Endothelial cell of umbilical vein (primary cell): ENCODE measurements around the gene UBE2L3. TPM values are rescaled to one million over a fixed set of nuclear protein-coding genes. Genes with fewer than 3 reads are reported as not detected.

ENCODE experiments used
- BruUV-seq: library from RNA; stranded (reverse); fragments of 400-500 nt; replicated peaks from 2 replicates; lab custom pipeline; 2021; lab: Mats Ljungman, UMichigan
- CTCF ChIA-PET: fragments of 300-600, 350-600 bp; sonication (Branson Sonifier 250); formaldehyde crosslinking; loops from one replicate; lab custom pipeline; 2021; ENCODE audit warnings: antibody characterized with exemption, inconsistent platforms; lab: Charles Lee
- POLR2A ChIA-PET: fragments of 300-600, 350-600 bp; sonication (Branson Sonifier 250); formaldehyde crosslinking; loops from one replicate; lab custom pipeline; 2021; ENCODE audit warnings: antibody characterized with exemption, inconsistent platforms; lab: Charles Lee
- DNase-seq: peaks from one replicate; pipeline ENCODE4 v3.0.0-alpha.2; 2011; ENCODE audit warnings: low read depth, low spot score
- FAIRE-seq: peaks from 2 replicates; lab custom pipeline; 2011; peaks lifted over from hg19 to GRCh38; lab: Jason Lieb, UNC
- H2AFZ ChIP-seq: 2 replicates; pipeline ENCODE4 v1.6.0; 2012; ENCODE audit warnings: low read depth, low read length, control low read depth, inconsistent platforms
- H3K27ac ChIP-seq: 2 replicates; pipeline ENCODE4 v1.5.1; 2011; ENCODE audit warnings: low read depth, mild to moderate bottlenecking, control low read depth, low read length, moderate library complexity; ENCODE audit not compliant: insufficient read depth
- H3K27me3 ChIP-seq, 2 experiments: 2 replicates each; pipeline versions ENCODE4 v1.6.0 to v1.6.1; 2011; ENCODE audit warnings: low read length in 2 of 2, mixed read lengths in 1 of 2; ENCODE audit not compliant: control insufficient read depth in 2 of 2, insufficient read depth in 2 of 2
- H3K36me3 ChIP-seq, 2 experiments: 2 replicates in 1 of 2; 3 replicates in 1 of 2; pipeline ENCODE4 v1.5.1; 2011; ENCODE audit warnings: low read length in 2 of 2, mild to moderate bottlenecking in 1 of 2, moderate library complexity in 1 of 2; ENCODE audit not compliant: control insufficient read depth in 2 of 2, insufficient read depth in 2 of 2; ENCODE audit errors: extremely low read depth in 1 of 2
- H3K4me1 ChIP-seq: 3 replicates; pipeline ENCODE4 v1.5.1; 2011; ENCODE audit warnings: mild to moderate bottlenecking, low read length; ENCODE audit not compliant: control insufficient read depth, insufficient read depth; ENCODE audit errors: extremely low read depth
- H3K4me2 ChIP-seq: 2 replicates; pipeline ENCODE4 v1.6.1; 2011; ENCODE audit warnings: low read length, control low read depth, mixed read lengths; ENCODE audit not compliant: insufficient read depth
- H3K4me3 ChIP-seq, 3 experiments: fragments of 200-600 bp in 1 of 3; sonication (generic), shearing (Covaris generic) in 1 of 3; replicated peaks in 1 of 3; 2 replicates each; pipeline ENCODE4 v1.5.1; 2011 to 2016; ENCODE audit warnings: control low read depth in 3 of 3, low read length in 3 of 3, mild to moderate bottlenecking in 2 of 3, inconsistent platforms in 1 of 3, low read depth in 1 of 3, moderate library complexity in 1 of 3; ENCODE audit not compliant: insufficient read depth in 1 of 3
- H3K79me2 ChIP-seq: 2 replicates; pipeline ENCODE4 v1.6.0; 2012; ENCODE audit warnings: low read length, inconsistent platforms; ENCODE audit not compliant: control insufficient read depth, insufficient read depth
- H3K9ac ChIP-seq: replicated peaks from 2 replicates; pipeline ENCODE3; 2011; ENCODE audit warnings: low read length, control low read depth; ENCODE audit not compliant: insufficient read depth; ENCODE audit errors: extremely low read depth
- H3K9me1 ChIP-seq: replicated peaks from 3 replicates; pipeline ENCODE4 v1.6.0; 2011; ENCODE audit warnings: mild to moderate bottlenecking, low read length; ENCODE audit not compliant: control insufficient read depth, insufficient read depth; ENCODE audit errors: extremely low read depth
- H3K9me3 ChIP-seq: replicated peaks from 2 replicates; pipeline ENCODE4 v1.5.1; 2012; ENCODE audit warnings: low read length, inconsistent platforms; ENCODE audit not compliant: control insufficient read depth, insufficient read depth
- H4K20me1 ChIP-seq: replicated peaks from 2 replicates; pipeline ENCODE3; 2011; ENCODE audit warnings: mild to moderate bottlenecking, low read length; ENCODE audit not compliant: control insufficient read depth, insufficient read depth; ENCODE audit errors: extremely low read depth
- EZH2 ChIP-seq: IDR thresholded peaks from 2 replicates; pipeline ENCODE4 v1.6.1; 2012; ENCODE audit warnings: borderline replicate concordance, low read depth, mild to moderate bottlenecking, moderate library complexity, low read length, inconsistent platforms; ENCODE audit not compliant: severe bottlenecking
- GATA2 ChIP-seq: IDR thresholded peaks from 2 replicates; pipeline ENCODE4 v1.7.0; 2011; ENCODE audit warnings: low read depth, mild to moderate bottlenecking, moderate library complexity, mixed read lengths, low read length; ENCODE audit not compliant: insufficient read length, insufficient read depth
- JUN ChIP-seq: IDR thresholded peaks from 2 replicates; pipeline ENCODE4 v1.6.1; 2011; ENCODE audit warnings: borderline replicate concordance, low read depth; ENCODE audit not compliant: insufficient read length, insufficient read depth
- POLR2AphosphoS5 ChIP-seq: IDR thresholded peaks from 2 replicates; pipeline ENCODE4 v1.6.1; 2012; ENCODE audit warnings: low read depth, mild to moderate bottlenecking, control low read depth, low read length, moderate library complexity; ENCODE audit not compliant: insufficient read depth
- dilution Hi-C: fragments of 300-500 bp; cut with MboI; formaldehyde crosslinking; loops from one replicate; pipeline ENCODE4 v1.15.0; 2019; ENCODE audit warnings: low sequenced_read_pairs; ENCODE audit not compliant: extremely low pct_ligation_motif_present
- intact Hi-C: fragments of 100-400 bp; cut with micrococcal nuclease; formaldehyde crosslinking; loops from one replicate; pipeline ENCODE4 v1.10.0; 2022
- polyA plus RNA-seq, 4 experiments: library from polyadenylated mRNA; depleted of rRNA in 3 of 4; stranded (reverse) in 3 of 4; unstranded in 1 of 4; fragments of >200 nt; gene quantifications; 2 replicates each; pipeline versions ENCODE4 v1.2.1 to v1.2.3, GENCODE V29; 2011 to 2012; ENCODE audit warnings: missing spikeins in 1 of 4
- total RNA-seq: library from RNA; stranded (reverse); gene quantifications from 2 replicates; pipeline ENCODE4 v1.2.3, GENCODE V29; 2021
- TF ChIP-seq, protein P1 (sequence below): IDR thresholded peaks from 2 replicates; pipeline ENCODE4 v1.6.1; 2011; ENCODE audit not compliant: insufficient read depth, insufficient read length

Gene UBE2L3
- total and polyA plus RNA-seq, 2 donors (not counting 3 experiments of a cell fraction or from before 2014, with no cell fraction given) = 66.0 to 83.5 TPM

DNA sequence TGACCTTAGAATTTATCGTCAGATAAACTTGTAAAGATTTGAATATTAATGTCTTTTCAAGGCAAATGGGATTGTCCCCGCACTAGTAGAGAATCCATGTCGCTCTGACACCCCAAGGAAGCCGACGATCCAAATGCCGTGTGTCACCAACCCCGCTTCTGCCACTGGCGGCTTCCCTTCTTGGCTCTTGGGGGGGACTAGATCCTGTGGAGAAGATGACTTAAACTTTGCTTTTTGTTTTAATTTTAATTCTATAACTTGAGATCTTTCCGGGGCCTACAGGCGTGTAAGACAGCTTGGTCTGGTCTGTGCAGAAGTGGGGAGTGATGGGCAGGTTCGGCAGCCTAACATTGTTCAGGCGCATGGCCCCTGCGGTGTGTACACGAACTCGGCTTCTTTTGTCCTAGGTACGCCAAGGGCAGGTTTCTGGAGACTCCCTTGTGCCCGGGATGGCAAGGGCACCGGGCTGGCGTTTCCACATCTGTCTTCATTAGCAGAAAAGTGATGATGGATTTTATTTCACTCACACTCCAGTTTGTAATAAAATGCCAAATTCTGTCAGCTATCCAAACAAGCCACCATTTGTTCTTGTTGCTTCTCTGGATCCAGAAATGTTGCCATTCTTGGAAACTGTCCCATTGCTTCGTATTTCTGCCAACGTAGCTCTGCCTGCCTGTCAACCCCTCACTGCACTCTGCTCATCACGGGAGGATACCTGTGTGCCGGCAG is 55.6 kb downstream of the UBE2L3 start:
- peaks cover 40% of the 10 kb centered on the region for H3K79me2 ChIP-seq
- H3K4me1 ChIP-seq = no peaks in the 10 kb centered on the region
- ChIA-PET CTCF (interaction anchor here (0.9 to 1.6 kb wide), 2 partner anchors 13 to 24 kb away, joined by 4 read pairs; no protein-coding TSS in a partner anchor), POLR2A (no interaction called here)
- H3K9me1 ChIP-seq = no peaks in the 10 kb centered on the region
- H3K9ac ChIP-seq = no peak overlapping the region
- no peaks in the 10 kb centered on the region for H3K9me3 ChIP-seq
- no peaks in the 10 kb centered on the region for H4K20me1 ChIP-seq
- no peak overlapping the region for H3K4me3 ChIP-seq
- H3K4me2 ChIP-seq = no peak overlapping the region
- dilution Hi-C loops (no loop called here), intact Hi-C loops (no loop called here)
- no peaks in the 10 kb centered on the region for H3K27me3 ChIP-seq
- no peak overlapping the region for H2AFZ ChIP-seq
- BruUV-seq = no TSS peak
- TF ChIP-seq EZH2 (no peak), JUN (no peak), GATA2 (no peak)
- FAIRE-seq = no peak
- peaks cover 0 to 16% of the 10 kb centered on the region in 2 experiments for H3K36me3 ChIP-seq
- H3K27ac ChIP-seq = no peak overlapping the region
- no peak for DNase-seq

DNA sequence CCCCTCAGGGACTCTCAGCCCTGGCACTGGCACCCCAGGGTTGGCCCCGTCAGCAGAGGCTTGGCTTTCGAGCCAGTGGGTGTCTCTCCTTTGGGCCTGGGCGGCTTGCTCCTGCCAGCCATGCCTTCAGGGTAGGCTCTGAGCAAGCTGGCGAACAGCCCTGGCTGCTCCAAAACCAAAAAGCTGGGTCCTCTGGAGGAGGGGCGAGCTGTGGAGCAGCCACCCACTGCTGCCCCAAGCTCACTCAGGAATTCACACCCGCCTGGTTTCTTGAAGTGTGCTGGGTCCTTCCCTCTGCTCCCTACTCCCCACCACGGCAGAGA is 56.1 kb downstream of the UBE2L3 start:
- no peaks in the 10 kb centered on the region for H4K20me1 ChIP-seq
- TF ChIP-seq, protein P1, sequence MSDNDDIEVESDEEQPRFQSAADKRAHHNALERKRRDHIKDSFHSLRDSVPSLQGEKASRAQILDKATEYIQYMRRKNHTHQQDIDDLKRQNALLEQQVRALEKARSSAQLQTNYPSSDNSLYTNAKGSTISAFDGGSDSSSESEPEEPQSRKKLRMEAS = no peak
- no peak for TF ChIP-seq POLR2AphosphoS5
- TF ChIP-seq EZH2 = no peak
- BruUV-seq = no TSS peak

More for the DNA sequence above, 56.1 kb downstream of the UBE2L3 start:
- Histone ChIP-seq H3K9ac (no peak overlapping the region), H3K4me3 (no peak overlapping the region), H3K4me1 (no peaks in the 10 kb centered on the region), H3K36me3 (peaks cover 0 to 16% of the 10 kb centered on the region in 2 experiments), H3K9me1 (no peaks in the 10 kb centered on the region), H3K4me2 (no peak overlapping the region), H3K27ac (no peak overlapping the region), H3K9me3 (no peaks in the 10 kb centered on the region), H3K79me2 (peaks cover 44% of the 10 kb centered on the region), H3K27me3 (no peaks in the 10 kb centered on the region), H2AFZ (no peak overlapping the region)
- POLR2A ChIA-PET = no interaction called here
- intact Hi-C loops = no loop called here
- FAIRE-seq (no peak), DNase-seq (no peak)
- dilution Hi-C loops = no loop called here
- CTCF ChIA-PET = interaction anchor here (1.6 to 1.8 kb wide), 2 partner anchors 13 to 19 kb away, joined by 4 to 8 read pairs; partner anchors contain the start of gene SDF2L1
